IMR-90 (cell line): ENCODE results near the gene KRT6A. TPM values are rescaled to one million over a fixed set of nuclear protein-coding genes. Genes with fewer than 3 reads are reported as not detected.
A peak's percentile ranks its signal among the peaks of the same experiment; 100 is the strongest.

Experiments used
- ATAC-seq: fragments of 200-7000 bp; cut with Tn5 transposase; 2 replicates; pipeline ENCODE4 v1.9.1; 2020; ENCODE audit warnings: low read depth, mild to moderate bottlenecking, moderate library complexity
- BruUV-seq: library from RNA; stranded (reverse); fragments of 400-500 nt; replicated peaks from 2 replicates; lab custom pipeline; 2021; lab: Mats Ljungman, UMichigan
- CTCF ChIA-PET: fragments of 300-600 bp; formaldehyde crosslinking; extraction: SDS; loops from one replicate; lab custom pipeline; 2021; ENCODE audit warnings: antibody characterized with exemption; lab: Yijun Ruan, JAX
- POLR2A ChIA-PET: fragments of 300-600 bp; sonication (Branson Sonifier 250); formaldehyde crosslinking; loops from one replicate; lab custom pipeline; 2022; ENCODE audit warnings: antibody characterized with exemption; ENCODE audit not compliant: unreplicated experiment; lab: Charles Lee
- DNase-seq: peaks from one replicate; pipeline ENCODE4 v3.0.0; 2013
- H2AFZ ChIP-seq: replicated peaks from 2 replicates; pipeline ENCODE3; 2013; ENCODE audit warnings: low read length, mild to moderate bottlenecking; ENCODE audit not compliant: poor library complexity
- H2AK5ac ChIP-seq: 2 replicates; pipeline ENCODE4 v1.6.1; 2013; ENCODE audit warnings: low read depth, low read length, inconsistent platforms
- H2AK9ac ChIP-seq: replicated peaks from 2 replicates; pipeline ENCODE3; 2013; ENCODE audit warnings: mild to moderate bottlenecking, low read depth, low read length, moderate library complexity; ENCODE audit not compliant: poor library complexity
- H2BK120ac ChIP-seq: 2 replicates; pipeline ENCODE4 v1.6.1; 2013; ENCODE audit warnings: low read depth, low read length, inconsistent platforms
- H2BK15ac ChIP-seq: 3 replicates; pipeline ENCODE4 v1.6.1; 2013; ENCODE audit warnings: low read depth, low read length, inconsistent platforms
- H2BK20ac ChIP-seq: 2 replicates; pipeline ENCODE4 v1.6.1; 2013; ENCODE audit warnings: low read depth, mild to moderate bottlenecking, inconsistent platforms, low read length, moderate library complexity
- H2BK5ac ChIP-seq: 2 replicates; pipeline ENCODE4 v1.6.1; 2013; ENCODE audit warnings: mild to moderate bottlenecking, low read depth, low read length, inconsistent platforms; ENCODE audit not compliant: poor library complexity, severe bottlenecking
- H3K14ac ChIP-seq: replicated peaks from 2 replicates; pipeline ENCODE4 v1.6.1; 2013; ENCODE audit warnings: low read depth, low read length, inconsistent platforms
- H3K18ac ChIP-seq: 2 replicates; pipeline ENCODE4 v1.6.1; 2013; ENCODE audit warnings: low read depth, low read length, control low read depth
- H3K23ac ChIP-seq: 2 replicates; pipeline ENCODE4 v1.6.1; 2013; ENCODE audit warnings: low read depth, low read length, inconsistent platforms
- H3K27ac ChIP-seq: 2 replicates; pipeline ENCODE4 v1.5.1; 2013; ENCODE audit warnings: mild to moderate bottlenecking, control low read depth, low read length; ENCODE audit not compliant: insufficient read depth
- H3K27me3 ChIP-seq: 2 replicates; pipeline ENCODE4 v1.6.1; 2013; ENCODE audit warnings: low read length; ENCODE audit not compliant: control insufficient read depth, insufficient read depth
- H3K36me3 ChIP-seq: 2 replicates; pipeline ENCODE4 v1.6.1; 2013; ENCODE audit warnings: low read length, mixed read lengths; ENCODE audit not compliant: control insufficient read depth, insufficient read depth
- H3K4ac ChIP-seq: 2 replicates; pipeline ENCODE4 v1.6.1; 2013; ENCODE audit warnings: low read depth, low read length, inconsistent platforms
- H3K4me1 ChIP-seq: 2 replicates; pipeline ENCODE4 v1.6.1; 2013; ENCODE audit warnings: low read length, mixed read lengths; ENCODE audit not compliant: control insufficient read depth, insufficient read depth
- H3K4me2 ChIP-seq: 2 replicates; pipeline ENCODE4 v1.6.1; 2013; ENCODE audit warnings: low read depth, mild to moderate bottlenecking, control low read depth, low read length, moderate library complexity
- H3K4me3 ChIP-seq: 2 replicates; pipeline ENCODE4 v1.5.1; 2013; ENCODE audit warnings: low read depth, mild to moderate bottlenecking, control low read depth, low read length, moderate library complexity; ENCODE audit not compliant: insufficient read depth
- H3K56ac ChIP-seq: 2 replicates; pipeline ENCODE4 v1.6.1; 2013; ENCODE audit warnings: low read length, inconsistent platforms; ENCODE audit not compliant: insufficient read depth; ENCODE audit errors: extremely low read depth
- H3K79me1 ChIP-seq, 2 experiments: 2 replicates each; pipeline ENCODE4 v1.6.1; 2013; ENCODE audit warnings: low read length in 2 of 2, inconsistent platforms in 1 of 2, low read depth in 1 of 2
- H3K9ac ChIP-seq: 2 replicates; pipeline ENCODE4 v1.6.1; 2013; ENCODE audit warnings: low read depth, low read length, control low read depth
- H3K9me1 ChIP-seq: 2 replicates; pipeline ENCODE4 v1.6.1; 2013; ENCODE audit warnings: low read length, inconsistent platforms; ENCODE audit not compliant: insufficient read depth
- H3K9me3 ChIP-seq: 2 replicates; pipeline ENCODE4 v1.6.1; 2013; ENCODE audit warnings: low read length; ENCODE audit not compliant: control insufficient read depth, insufficient read depth
- H4K20me1 ChIP-seq: 2 replicates; pipeline ENCODE4 v1.6.1; 2013; ENCODE audit warnings: low read length, inconsistent platforms; ENCODE audit not compliant: insufficient read depth
- H4K5ac ChIP-seq: 2 replicates; pipeline ENCODE4 v1.6.1; 2013; ENCODE audit warnings: mild to moderate bottlenecking, low read depth, low read length, control low read depth
- H4K8ac ChIP-seq, 2 experiments: 2 replicates each; pipeline ENCODE4 v1.6.1; 2013; ENCODE audit warnings: low read depth in 2 of 2, low read length in 2 of 2, control low read depth in 1 of 2, inconsistent platforms in 1 of 2
- H4K91ac ChIP-seq: 2 replicates; pipeline ENCODE4 v1.6.1; 2013; ENCODE audit warnings: low read depth, low read length, inconsistent platforms; ENCODE audit not compliant: insufficient read depth
- BHLHE40 ChIP-seq: fragments of 150-350 bp; IDR thresholded peaks from 2 replicates; pipeline ENCODE4 v1.6.1; 2016; ENCODE audit warnings: mild to moderate bottlenecking, low read depth, low read length
- MXI1 ChIP-seq: IDR thresholded peaks from 2 replicates; pipeline ENCODE4 v1.6.1; 2012; ENCODE audit warnings: low read depth, mild to moderate bottlenecking, low read length, moderate library complexity, borderline replicate concordance
- WGBS, 2 experiments: methylation state at CpG; one replicate each; pipeline versions ENCODE4 v1.1.5 to v1.1.7; 2013; ENCODE audit warnings: missing lambda C conversion rate in 2 of 2; ENCODE audit not compliant: insufficient read length in 1 of 2; ENCODE audit errors: extremely low coverage in 2 of 2; 5-methylcytosine and 5-hydroxymethylcytosine counted together
- dilution Hi-C: fragments of 300-500 bp; cut with HindIII; formaldehyde crosslinking; loops from one replicate; pipeline ENCODE4 v1.14.3; 2018; ENCODE audit warnings: low sequenced_read_pairs; ENCODE audit not compliant: unreplicated experiment
- in situ Hi-C: fragments of 300-500 bp; cut with MboI; formaldehyde crosslinking; loops from 3 replicates; pipeline ENCODE4 v1.14.3; 2019; ENCODE audit warnings: low sequenced_read_pairs, inconsistent platforms, mixed read lengths
- intact Hi-C: fragments of 100-400 bp; cut with micrococcal nuclease; formaldehyde crosslinking; loops from 2 replicates; pipeline ENCODE4 v1.10.0; 2022
- polyA plus RNA-seq, 3 experiments: library from polyadenylated mRNA; depleted of rRNA; stranded (reverse); fragments of >200 nt; gene quantifications; 2 replicates each; pipeline ENCODE4 v1.2.3, GENCODE V29; 2012; ENCODE audit warnings: low replicate concordance in 1 of 3
- total RNA-seq: library from RNA; depleted of rRNA; stranded (reverse); fragments of >200 nt; gene quantifications from 2 replicates; pipeline ENCODE4 v1.2.3, GENCODE V29; 2012

KRT6A gene
- total and polyA plus RNA-seq, 2 of the 4 experiments (the other 2 are of a cell fraction) = not detected

DNA sequence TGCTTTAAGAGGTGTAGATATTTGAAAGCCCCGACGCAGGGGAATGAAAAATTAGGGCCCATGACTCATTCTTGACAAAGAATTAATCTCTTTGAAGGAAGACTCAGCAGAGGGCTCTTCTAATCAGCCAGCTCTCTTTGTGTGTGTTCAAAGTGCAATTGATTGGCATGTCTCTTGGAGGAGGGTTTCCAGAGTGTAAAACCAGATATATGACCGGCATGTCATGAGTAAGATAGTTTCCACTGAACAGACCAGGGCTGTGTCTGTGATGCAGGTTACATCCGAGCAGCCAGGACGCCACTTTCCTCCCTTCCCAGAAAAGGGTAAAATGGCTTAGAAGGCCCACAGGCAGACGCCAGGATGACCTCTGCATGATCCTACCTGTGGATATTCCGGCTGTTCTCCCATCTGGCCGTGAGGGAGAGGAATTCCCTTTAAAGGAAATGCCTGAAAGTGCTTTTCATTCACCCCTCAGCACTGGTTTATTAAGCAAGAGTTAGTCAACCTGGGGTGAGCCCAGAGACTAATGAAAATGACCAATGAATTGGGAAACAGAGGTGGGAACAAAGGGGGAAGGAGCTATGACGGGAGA is 51.6 kb downstream of the KRT6A start:
- no peak overlapping the region for H3K56ac ChIP-seq
- CTCF ChIA-PET = interaction anchor here (0.5 kb wide), 1 partner anchor 163 kb away, joined by 3 read pairs; no protein-coding TSS in a partner anchor
- H3K23ac ChIP-seq = no peak overlapping the region
- no peaks in the 10 kb centered on the region for H3K9me3 ChIP-seq
- no peak overlapping the region for H4K5ac ChIP-seq
- H3K4me2 ChIP-seq = no peak overlapping the region; the same call in 1 of the 2 replicates
- H3K9me1 ChIP-seq = no peaks in the 10 kb centered on the region
- BruUV-seq = no TSS peak
- POLR2A ChIA-PET = no interaction called here
- ATAC-seq (no peak), DNase-seq (peak; percentile 2)
- WGBS, 2 experiments = 33% methylated on average over 1 of the region's 9 CpGs; no CpG with 5 or more reads in 1 of the 2 experiments
- H3K18ac ChIP-seq = no peak overlapping the region
- TF ChIP-seq MXI1 (no peak), BHLHE40 (no peak)
- no peak overlapping the region for H4K91ac ChIP-seq
- intact Hi-C loops (no loop called here), in situ Hi-C loops (no loop called here), dilution Hi-C loops (no loop called here)
- H4K8ac ChIP-seq = no peak overlapping the region
- H3K14ac ChIP-seq = no peak overlapping the region
- no peaks in the 10 kb centered on the region for H3K79me1 ChIP-seq
- H3K27me3 ChIP-seq = peaks cover 10% of the 10 kb centered on the region
- no peak overlapping the region for H2BK20ac ChIP-seq
- no peaks in the 10 kb centered on the region; the same call in 1 of the 2 replicates for H3K4me1 ChIP-seq
- no peak overlapping the region for H3K27ac ChIP-seq
- no peak overlapping the region for H2BK5ac ChIP-seq
- no peak overlapping the region for H2AK9ac ChIP-seq
- no peaks in the 10 kb centered on the region for H3K36me3 ChIP-seq
- no peak overlapping the region for H3K4ac ChIP-seq
- H4K20me1 ChIP-seq = no peaks in the 10 kb centered on the region
- no peak overlapping the region for H3K9ac ChIP-seq
- H3K4me3 ChIP-seq = no peak overlapping the region
- no peak overlapping the region for H2BK15ac ChIP-seq
- H2AFZ ChIP-seq = no peak overlapping the region
- no peak overlapping the region for H2AK5ac ChIP-seq
- H2BK120ac ChIP-seq = no peak overlapping the region
